Stimulated activated CD8-positive, alpha-beta memory T cell treated with anti-CD3 and anti-CD28 coated beads, Interleukin-15, amount 100 ng/mL, for 24 hours (primary cell): ENCODE results near the gene KLF15.

ENCODE experiments used
- DNase-seq: peaks from one replicate; pipeline ENCODE4 v3.0.0-alpha.2; 2020; ENCODE audit warnings: low read depth

KLF15 gene

GRCh38 chr3:126306397-126306796 lies 50.8 kb downstream of the KLF15 start:
- no peak for DNase-seq

- DNase-seq: no peak
Observed at GRCh38 chr3:126305427-126305826, 51.8 kb downstream of the KLF15 start.

- no peak for DNase-seq
Observed at GRCh38 chr3:126304704-126305103, 52.5 kb downstream of the KLF15 start.

GRCh38 chr3:126304291-126304690 lies 52.9 kb downstream of the KLF15 start:
- DNase-seq: no peak

GRCh38 chr3:126303272-126303671 lies 53.9 kb downstream of the KLF15 start:
- no peak for DNase-seq

GRCh38 chr3:126300761-126301481 lies 56.3 kb downstream of the KLF15 start:
- DNase-seq: no peak

GRCh38 chr3:126300001-126300760 lies 57.0 kb downstream of the KLF15 start:
- no peak for DNase-seq

GRCh38 chr3:126295407-126295939 lies 61.7 kb downstream of the KLF15 start:
- no peak for DNase-seq

- DNase-seq: no peak
Observed at GRCh38 chr3:126294211-126294808, 62.9 kb downstream of the KLF15 start.

GRCh38 chr3:126293370-126294082 lies 63.7 kb downstream of the KLF15 start:
- DNase-seq: no peak
